ENCODE measurements around the gene EPS8L3.
A peak's percentile ranks its signal among the peaks of the same experiment; 100 is the strongest.
"Not testable (repeated sequence)": the region's sequence is repeated elsewhere in the genome, so short reads cannot be mapped to it uniquely, and the experiment has no call there.

EPS8L3 gene

GRCh38 chr1:109751531-109752260 lies 12.0 kb downstream of the EPS8L3 start:
- no peak overlapping the region for H3K4me3 ChIP-seq (ENCODE audit: low read length)
- no peaks in the 10 kb centered on the region for H3K9me3 ChIP-seq (ENCODE audit: control insufficient read depth, low read length)
- no peaks in the 10 kb centered on the region for H3K27me3 ChIP-seq (ENCODE audit: control insufficient read depth, insufficient read depth, low read length)
- H3K36me3 ChIP-seq (ENCODE audit: control insufficient read depth, insufficient read depth, low read length), result peaks cover 26% of the 10 kb centered on the region
- no peak overlapping the region for H3K9ac ChIP-seq (ENCODE audit: low read length)
- no peaks in the 10 kb centered on the region for H3K4me1 ChIP-seq (ENCODE audit: control insufficient read depth, insufficient read depth, low read length)

- H3K9ac ChIP-seq (ENCODE audit: low read length), result no peak overlapping the region
- H3K36me3 ChIP-seq (ENCODE audit: control insufficient read depth, insufficient read depth, low read length), result peaks cover 26% of the 10 kb centered on the region
- no peak overlapping the region for H3K4me3 ChIP-seq (ENCODE audit: low read length)
- H3K9me3 ChIP-seq (ENCODE audit: control insufficient read depth, low read length), result no peaks in the 10 kb centered on the region
- no peaks in the 10 kb centered on the region for H3K4me1 ChIP-seq (ENCODE audit: control insufficient read depth, insufficient read depth, low read length)
- H3K27me3 ChIP-seq (ENCODE audit: control insufficient read depth, insufficient read depth, low read length), result no peaks in the 10 kb centered on the region
Measured at GRCh38 chr1:109750920-109751319, 12.8 kb downstream of the EPS8L3 start.

GRCh38 chr1:109750241-109750882 lies 13.4 kb downstream of the EPS8L3 start:
- H3K9ac ChIP-seq (ENCODE audit: low read length), result no peak overlapping the region
- H3K36me3 ChIP-seq (ENCODE audit: control insufficient read depth, insufficient read depth, low read length), result peaks cover 26% of the 10 kb centered on the region
- H3K9me3 ChIP-seq (ENCODE audit: control insufficient read depth, low read length), result no peaks in the 10 kb centered on the region
- no peak overlapping the region for H3K4me3 ChIP-seq (ENCODE audit: low read length)
- H3K27me3 ChIP-seq (ENCODE audit: control insufficient read depth, insufficient read depth, low read length), result no peaks in the 10 kb centered on the region
- H3K4me1 ChIP-seq (ENCODE audit: control insufficient read depth, insufficient read depth, low read length), result no peaks in the 10 kb centered on the region

- H3K9ac ChIP-seq (ENCODE audit: low read length), result no peak overlapping the region
- H3K4me1 ChIP-seq (ENCODE audit: control insufficient read depth, insufficient read depth, low read length), result no peaks in the 10 kb centered on the region
- no peaks in the 10 kb centered on the region for H3K27me3 ChIP-seq (ENCODE audit: control insufficient read depth, insufficient read depth, low read length)
- H3K4me3 ChIP-seq (ENCODE audit: low read length), result no peak overlapping the region
- H3K36me3 ChIP-seq (ENCODE audit: control insufficient read depth, insufficient read depth, low read length), result peaks cover 26% of the 10 kb centered on the region
- H3K9me3 ChIP-seq (ENCODE audit: control insufficient read depth, low read length), result no peaks in the 10 kb centered on the region
Measured at GRCh38 chr1:109749221-109749620, 14.5 kb downstream of the EPS8L3 start.

GRCh38 chr1:109748311-109748710 lies 15.4 kb downstream of the EPS8L3 start:
- not testable (repeated sequence) for H3K9ac ChIP-seq (ENCODE audit: low read length); H3K4me1 ChIP-seq (ENCODE audit: control insufficient read depth, insufficient read depth, low read length); H3K27me3 ChIP-seq (ENCODE audit: control insufficient read depth, insufficient read depth, low read length); H3K4me3 ChIP-seq (ENCODE audit: low read length); H3K9me3 ChIP-seq (ENCODE audit: control insufficient read depth, low read length)
- H3K36me3 ChIP-seq (ENCODE audit: control insufficient read depth, insufficient read depth, low read length), result peaks cover 20% of the 10 kb centered on the region

- Histone ChIP-seq H3K4me3 (ENCODE audit: low read length) (peak within 1 kb of the TSS; percentile 89), H3K9ac (ENCODE audit: low read length) (peak within 1 kb of the TSS; percentile 82), H3K27me3 (ENCODE audit: control insufficient read depth, insufficient read depth, low read length) (no peaks in the 10 kb centered on the region), H3K9me3 (ENCODE audit: control insufficient read depth, low read length) (no peaks in the 10 kb centered on the region), H3K36me3 (ENCODE audit: control insufficient read depth, insufficient read depth, low read length) (no peaks in the 10 kb centered on the region), H3K4me1 (ENCODE audit: control insufficient read depth, insufficient read depth, low read length) (peaks cover 14% of the 10 kb centered on the region)
Measured at GRCh38 chr1:109740615-109741373, 22.9 kb downstream of the EPS8L3 start, which contains the start of gene GSTM3. Gene GSTM3 (minus strand): TSS chr1:109741038. CDS start chr1:109740287, 751 bp downstream.

GRCh38 chr1:109739738-109740614 lies 23.7 kb downstream of the EPS8L3 start:
- Histone ChIP-seq H3K27me3 (ENCODE audit: control insufficient read depth, insufficient read depth, low read length) (no peaks in the 10 kb centered on the region), H3K9ac (ENCODE audit: low read length) (peak overlapping the region; percentile 82), H3K4me1 (ENCODE audit: control insufficient read depth, insufficient read depth, low read length) (peaks cover 14% of the 10 kb centered on the region), H3K4me3 (ENCODE audit: low read length) (peak overlapping the region; percentile 89), H3K36me3 (ENCODE audit: control insufficient read depth, insufficient read depth, low read length) (no peaks in the 10 kb centered on the region), H3K9me3 (ENCODE audit: control insufficient read depth, low read length) (no peaks in the 10 kb centered on the region)

- peak overlapping the region; percentile 26 for H3K9ac ChIP-seq (ENCODE audit: low read length)
- peaks cover 23% of the 10 kb centered on the region for H3K4me1 ChIP-seq (ENCODE audit: control insufficient read depth, insufficient read depth, low read length)
- H3K9me3 ChIP-seq (ENCODE audit: control insufficient read depth, low read length), result no peaks in the 10 kb centered on the region
- no peaks in the 10 kb centered on the region for H3K27me3 ChIP-seq (ENCODE audit: control insufficient read depth, insufficient read depth, low read length)
- H3K4me3 ChIP-seq (ENCODE audit: low read length), result no peak overlapping the region
- H3K36me3 ChIP-seq (ENCODE audit: control insufficient read depth, insufficient read depth, low read length), result no peaks in the 10 kb centered on the region
Measured at GRCh38 chr1:109733236-109733870, 30.4 kb downstream of the EPS8L3 start.

GRCh38 chr1:109732390-109732881 lies 31.3 kb downstream of the EPS8L3 start:
- H3K27me3 ChIP-seq (ENCODE audit: control insufficient read depth, insufficient read depth, low read length), result no peaks in the 10 kb centered on the region
- no peaks in the 10 kb centered on the region for H3K9me3 ChIP-seq (ENCODE audit: control insufficient read depth, low read length)
- no peaks in the 10 kb centered on the region for H3K36me3 ChIP-seq (ENCODE audit: control insufficient read depth, insufficient read depth, low read length)
- H3K4me3 ChIP-seq (ENCODE audit: low read length), result no peak overlapping the region
- H3K4me1 ChIP-seq (ENCODE audit: control insufficient read depth, insufficient read depth, low read length), result peaks cover 19% of the 10 kb centered on the region
- H3K9ac ChIP-seq (ENCODE audit: low read length), result peak overlapping the region; percentile 45

GRCh38 chr1:109730666-109731065 lies 33.1 kb downstream of the EPS8L3 start:
- no peaks in the 10 kb centered on the region for H3K27me3 ChIP-seq (ENCODE audit: control insufficient read depth, insufficient read depth, low read length)
- H3K9ac ChIP-seq (ENCODE audit: low read length), result no peak overlapping the region
- H3K9me3 ChIP-seq (ENCODE audit: control insufficient read depth, low read length), result no peaks in the 10 kb centered on the region
- H3K36me3 ChIP-seq (ENCODE audit: control insufficient read depth, insufficient read depth, low read length), result no peaks in the 10 kb centered on the region
- H3K4me3 ChIP-seq (ENCODE audit: low read length), result no peak overlapping the region
- peaks cover 19% of the 10 kb centered on the region for H3K4me1 ChIP-seq (ENCODE audit: control insufficient read depth, insufficient read depth, low read length)

GRCh38 chr1:109728870-109729269 lies 34.9 kb downstream of the EPS8L3 start:
- H3K36me3 ChIP-seq (ENCODE audit: control insufficient read depth, insufficient read depth, low read length), result no peaks in the 10 kb centered on the region
- H3K4me3 ChIP-seq (ENCODE audit: low read length), result no peak overlapping the region
- peaks cover 22% of the 10 kb centered on the region for H3K4me1 ChIP-seq (ENCODE audit: control insufficient read depth, insufficient read depth, low read length)
- no peaks in the 10 kb centered on the region for H3K9me3 ChIP-seq (ENCODE audit: control insufficient read depth, low read length)
- no peaks in the 10 kb centered on the region for H3K27me3 ChIP-seq (ENCODE audit: control insufficient read depth, insufficient read depth, low read length)
- no peak overlapping the region for H3K9ac ChIP-seq (ENCODE audit: low read length)
